ENCODE measurements around the gene RNF34.

RNF34 gene

GRCh38 chr12:121441555-121441954 is 41.6 kb downstream of the RNF34 start:
- no peak for DNase-seq

GRCh38 chr12:121442028-121442948 is 42.4 kb downstream of the RNF34 start:
- no peak for DNase-seq

DNA sequence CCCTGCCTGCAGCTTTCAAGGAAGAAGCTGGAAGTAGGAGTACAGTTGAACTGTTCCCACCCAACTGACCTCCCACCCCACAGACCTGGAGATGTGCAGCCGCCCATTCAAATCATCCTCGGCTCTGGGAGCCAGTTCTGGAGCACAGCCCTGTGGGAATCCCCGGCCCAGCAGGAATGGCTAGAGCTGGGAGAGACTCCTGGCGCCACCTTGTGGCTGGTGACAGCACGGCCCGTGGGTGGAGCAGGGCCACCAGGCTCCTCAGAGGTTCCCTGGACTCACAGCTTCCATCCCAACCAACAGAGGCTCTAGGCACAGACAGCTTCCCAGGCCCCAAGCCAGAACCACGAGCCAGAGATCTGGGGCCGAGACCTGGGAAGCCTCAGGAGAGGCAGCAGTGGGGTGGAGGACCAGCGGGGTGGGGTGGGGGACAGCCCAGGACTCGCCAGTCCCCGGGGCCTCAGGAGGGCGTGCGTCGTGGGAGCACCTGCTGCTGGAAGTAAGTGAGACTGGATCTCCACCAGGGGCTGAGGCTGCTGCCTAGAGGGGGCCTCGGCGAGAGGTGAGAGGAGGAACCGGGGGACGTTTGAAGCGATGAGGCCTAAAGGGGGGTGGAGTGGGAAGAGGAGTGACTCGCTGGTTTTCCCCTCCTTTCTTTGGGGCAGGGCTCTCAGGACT is 43.4 kb downstream of the RNF34 start:
- peak; percentile 69 for DNase-seq

GRCh38 chr12:121443911-121444841 is 44.3 kb downstream of the RNF34 start:
- no peak for DNase-seq

DNA sequence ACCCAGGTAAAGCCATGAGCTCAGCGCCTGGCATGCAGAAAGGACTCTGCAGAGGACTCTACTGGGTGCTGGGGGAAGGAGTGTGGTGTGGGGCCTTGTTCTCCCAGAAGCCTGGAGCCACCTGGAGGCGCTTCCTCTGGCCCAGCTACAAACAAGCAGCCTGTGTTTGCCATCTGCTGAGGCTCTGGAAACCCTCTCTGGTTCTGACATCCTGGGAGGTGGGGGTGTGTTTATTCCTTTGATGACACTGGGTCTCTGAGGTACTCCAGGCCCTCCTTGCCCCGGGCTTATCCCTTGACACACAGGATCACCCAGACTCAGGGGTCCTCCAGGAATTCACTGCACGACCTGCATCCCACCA is 44.9 kb downstream of the RNF34 start:
- DNase-seq = no peak

DNA sequence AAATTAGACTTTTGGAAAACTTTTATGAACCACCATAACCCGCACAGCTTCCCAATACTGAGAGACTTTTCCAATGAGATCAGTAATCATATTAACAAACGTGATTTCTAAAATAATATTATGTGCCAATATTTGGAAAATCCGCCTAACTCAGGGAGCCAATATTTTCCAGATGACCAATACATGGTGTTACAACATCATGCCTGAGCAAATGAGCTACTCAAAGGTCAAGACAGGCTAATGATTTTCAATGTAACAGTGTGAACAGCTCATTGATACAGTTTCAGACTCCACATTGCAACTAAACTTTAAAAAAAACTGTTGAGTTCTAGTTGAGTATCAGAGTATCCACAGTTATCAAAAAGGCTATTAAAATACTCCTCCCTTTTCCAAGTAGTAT is 46.8 kb downstream of the RNF34 start:
- no peak for DNase-seq

GRCh38 chr12:121448771-121449315 is 48.9 kb downstream of the RNF34 start:
- DNase-seq = no peak

GRCh38 chr12:121451961-121452339 is 52.0 kb downstream of the RNF34 start:
- no peak for DNase-seq

DNA sequence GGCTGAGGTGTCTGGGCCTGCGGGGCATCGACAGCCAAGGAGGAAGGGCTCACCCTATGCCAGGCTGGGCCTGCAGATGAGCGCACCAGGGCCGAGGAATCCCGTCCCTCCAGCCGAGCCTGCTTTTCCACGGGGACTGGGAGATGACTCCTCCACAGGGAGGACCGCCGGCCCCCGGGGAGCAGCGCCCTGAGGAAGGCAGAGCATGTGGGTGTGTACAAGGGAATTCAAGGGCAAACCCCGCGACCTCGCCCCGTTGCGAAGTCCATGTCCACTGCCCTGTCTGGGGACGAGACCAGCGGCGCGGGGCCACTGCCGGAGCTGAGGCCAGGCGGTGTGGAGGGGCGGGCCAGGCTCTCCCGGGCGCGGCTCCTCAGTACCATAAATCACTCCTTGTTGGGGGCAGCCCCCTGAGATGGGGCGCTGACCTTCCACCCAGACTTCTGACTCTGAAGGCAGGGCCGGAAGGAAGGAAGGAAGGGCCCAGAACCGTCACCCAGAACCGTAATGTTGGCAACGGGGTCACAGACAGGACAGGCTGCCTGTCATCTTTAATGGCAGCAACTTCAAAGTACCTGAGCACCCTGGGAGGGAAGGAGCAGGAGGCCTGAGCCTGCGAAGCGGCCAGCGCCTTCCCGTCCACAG is 52.5 kb downstream of the RNF34 start:
- DNase-seq = no peak

- no peak for DNase-seq
These were observed 53.1 kb downstream of the RNF34 start for GRCh38 chr12:121452985-121453360.

GRCh38 chr12:121453629-121454028 is 53.7 kb downstream of the RNF34 start:
- DNase-seq = no peak

DNA sequence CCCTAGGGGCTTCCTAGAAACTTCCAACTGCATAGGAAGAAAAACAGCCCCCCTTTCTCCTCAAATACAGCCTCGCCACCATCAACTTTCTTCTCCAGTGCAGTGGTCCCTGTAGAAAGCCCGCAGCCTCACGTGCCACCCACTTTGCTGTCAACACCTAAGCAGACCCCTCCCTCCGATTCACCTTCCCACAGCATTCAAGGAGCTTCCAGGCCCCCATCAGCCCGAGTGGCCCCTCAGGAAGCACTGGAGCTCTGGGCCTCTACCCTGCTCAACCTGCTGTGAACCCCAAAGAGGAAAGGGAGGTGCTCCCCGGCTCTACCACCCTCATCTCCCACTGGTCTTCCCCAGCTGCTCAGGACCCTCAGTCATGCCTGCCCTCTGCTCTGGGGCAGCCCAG is 55.0 kb downstream of the RNF34 start:
- no peak for DNase-seq

DNA sequence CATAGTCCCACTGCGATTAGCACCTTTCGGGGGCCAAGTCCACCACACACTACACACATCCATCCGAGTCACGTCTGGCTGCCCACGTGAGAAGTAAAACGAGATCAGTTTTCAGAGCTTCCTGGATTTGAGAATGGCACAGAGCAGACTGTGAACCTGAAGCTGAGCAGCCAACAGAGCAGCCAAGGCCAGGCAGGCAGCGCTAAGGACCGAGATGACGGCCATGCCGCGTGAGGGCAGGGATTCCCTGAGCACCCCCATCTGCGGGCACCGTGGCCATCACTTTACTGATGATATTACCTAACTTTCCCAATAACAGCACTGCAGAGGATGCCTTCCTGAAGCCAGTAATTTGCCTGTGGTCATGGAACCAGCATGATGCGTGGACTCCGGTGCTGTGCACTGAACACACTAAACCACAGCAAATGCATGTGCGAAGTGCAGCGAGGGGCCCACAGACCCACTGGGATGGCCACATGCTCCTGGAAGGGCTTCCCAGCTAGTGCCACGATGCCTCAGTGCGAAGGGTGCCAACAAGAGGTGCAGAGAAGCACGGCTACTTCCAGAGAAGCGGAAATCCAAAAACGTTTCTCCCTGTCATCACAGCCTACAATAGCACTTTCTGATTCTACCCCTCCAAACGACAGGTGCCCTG is 56.0 kb downstream of the RNF34 start:
- no peak for DNase-seq

DNA sequence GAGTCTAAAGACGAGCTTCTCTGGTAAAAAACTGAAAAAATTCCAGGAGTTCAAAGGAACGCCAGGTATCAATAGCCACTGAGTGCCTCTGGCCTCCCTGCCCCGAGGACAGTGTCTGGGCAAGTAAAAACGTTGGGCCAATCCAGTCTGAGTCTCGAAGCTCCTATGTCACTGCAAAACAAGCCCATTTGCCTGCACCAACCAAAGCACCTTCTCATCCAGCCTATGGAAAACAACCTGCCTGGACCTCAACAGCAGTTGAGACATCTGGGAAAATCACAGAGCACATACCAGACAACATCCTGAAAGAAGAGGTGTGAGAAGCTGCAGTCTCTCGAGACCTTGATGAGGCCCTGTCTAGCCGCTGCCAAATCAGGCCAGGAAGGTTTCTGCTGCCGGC is 56.6 kb downstream of the RNF34 start:
- DNase-seq = no peak

DNA sequence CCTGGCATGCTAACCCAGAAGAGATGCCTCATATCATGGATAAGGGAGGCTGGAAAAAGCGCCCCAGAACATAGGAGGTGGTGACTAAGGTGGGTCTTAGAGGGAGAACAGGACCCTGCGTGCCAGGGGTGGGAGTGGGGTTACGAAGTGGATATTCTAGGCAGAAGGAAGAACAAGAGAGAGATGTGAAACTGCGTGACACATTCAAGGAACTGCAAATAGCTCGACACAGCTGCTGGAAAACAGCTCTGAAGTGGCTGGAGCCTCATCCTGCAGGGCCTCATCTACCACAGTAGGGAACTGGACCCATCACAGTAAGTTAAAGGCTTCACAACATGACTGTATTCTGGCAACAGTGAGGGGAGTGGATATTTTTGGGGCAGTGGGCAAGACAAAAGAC is 61.1 kb downstream of the RNF34 start:
- DNase-seq = no peak

DNA sequence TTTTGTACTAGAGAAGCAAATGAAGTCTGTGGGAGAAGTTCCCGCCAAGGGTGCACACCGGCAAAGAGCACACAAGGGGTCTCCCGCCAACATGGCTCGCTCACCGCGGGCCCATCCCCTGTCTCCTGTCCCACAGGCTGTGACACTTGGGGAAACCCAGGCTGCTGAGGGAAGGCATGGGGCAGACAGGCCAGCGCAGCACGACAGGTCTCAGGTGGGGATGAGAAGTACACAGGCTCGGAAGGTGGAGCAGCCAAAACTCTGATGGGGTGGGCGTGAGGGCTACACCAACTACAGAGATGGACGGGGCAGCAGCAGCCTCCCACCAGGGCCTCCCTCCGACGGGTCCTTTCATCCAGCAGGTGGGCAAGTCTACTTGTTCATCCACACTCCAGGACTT is 64.4 kb downstream of the RNF34 start:
- no peak for DNase-seq

- DNase-seq = peak; percentile 33
These were observed 66.2 kb downstream of the RNF34 start for GRCh38 chr12:121465921-121466793.

DNA sequence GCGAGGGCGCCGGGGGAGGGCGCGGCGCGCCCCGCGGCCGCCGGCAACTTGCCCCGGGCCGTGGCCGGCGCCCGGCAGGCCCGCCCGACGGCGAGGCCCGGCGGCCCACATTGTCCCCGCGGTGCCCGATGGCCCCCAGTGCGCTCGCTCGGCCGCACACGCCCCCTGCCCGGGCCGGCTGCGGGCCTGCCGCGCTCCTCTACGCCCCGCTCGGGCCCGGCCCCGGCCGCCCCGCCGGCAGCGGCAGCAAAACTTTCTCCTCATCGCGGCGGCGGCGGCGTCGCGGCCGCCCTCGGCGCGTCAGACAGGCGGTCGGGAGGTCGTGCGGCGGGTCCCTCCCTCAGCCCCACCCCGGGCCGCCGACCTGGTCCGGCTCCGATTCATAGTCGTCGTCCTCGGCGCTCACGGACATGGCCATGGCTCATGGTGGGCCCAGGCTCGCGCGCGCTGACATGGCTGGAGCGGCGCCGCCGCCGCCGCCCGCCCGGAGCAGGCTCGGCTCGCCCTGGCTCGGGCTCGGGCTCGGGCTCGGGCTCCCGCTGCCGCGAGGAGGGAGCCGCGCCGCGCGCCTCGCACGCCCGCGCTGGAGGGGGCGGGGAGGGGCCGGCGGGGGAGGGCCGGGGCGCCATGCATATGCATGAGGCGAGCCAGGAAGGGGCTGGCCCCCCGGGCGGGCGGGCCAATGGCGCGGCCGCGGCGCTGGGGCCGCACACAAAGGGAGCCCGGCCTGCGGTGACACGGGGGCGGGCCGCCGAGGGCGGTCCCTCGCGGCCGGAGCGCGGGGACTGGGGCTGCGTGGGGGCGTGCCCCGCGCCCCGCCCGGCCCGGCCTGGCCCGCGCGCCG is 67.1 kb downstream of the RNF34 start:
- peak; percentile 85 for DNase-seq

- DNase-seq = no peak
These were observed 68.0 kb downstream of the RNF34 start for GRCh38 chr12:121467638-121468498.

Data from activated CD4-positive, alpha-beta T cell treated with anti-CD3 and anti-CD28 coated beads, Interleukin-2, amount 50 U/mL, for 1 hour (primary cell).